B cell (primary cell): ENCODE data around the gene ARL6IP4.

Experiments used
- CTCF ChIP-seq: fragments of 200-600 bp; IDR thresholded peaks from one replicate; pipeline ENCODE4 v1.8.0; 2022; ENCODE audit warnings: antibody characterized with exemption, mild to moderate bottlenecking
- EZH2 ChIP-seq: IDR thresholded peaks from 2 replicates; pipeline ENCODE4 v1.6.1; 2012; ENCODE audit warnings: borderline replicate concordance, low read depth, mild to moderate bottlenecking, moderate library complexity, low read length; ENCODE audit not compliant: insufficient read depth, poor library complexity, severe bottlenecking

DNA sequence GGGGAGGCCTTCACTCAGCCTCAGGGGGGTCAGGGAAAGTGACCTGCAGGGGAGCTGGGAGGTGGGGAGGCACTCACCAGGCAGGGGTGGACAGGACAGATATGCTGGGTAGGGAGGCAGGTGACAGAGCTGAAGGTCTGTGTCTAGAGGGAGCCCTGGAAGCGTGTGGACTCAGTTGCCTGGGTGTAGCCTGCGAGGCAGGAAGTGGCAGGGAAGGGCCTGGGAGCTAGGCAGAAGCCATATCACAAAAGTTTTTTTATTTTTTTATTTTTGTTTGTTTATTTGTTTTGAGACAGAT lies 39.3 kb downstream of the ARL6IP4 start:
- TF ChIP-seq CTCF: no peak
- no peak for TF ChIP-seq EZH2
